Measurements from ENCODE around the gene CTNNA1.

DNA sequence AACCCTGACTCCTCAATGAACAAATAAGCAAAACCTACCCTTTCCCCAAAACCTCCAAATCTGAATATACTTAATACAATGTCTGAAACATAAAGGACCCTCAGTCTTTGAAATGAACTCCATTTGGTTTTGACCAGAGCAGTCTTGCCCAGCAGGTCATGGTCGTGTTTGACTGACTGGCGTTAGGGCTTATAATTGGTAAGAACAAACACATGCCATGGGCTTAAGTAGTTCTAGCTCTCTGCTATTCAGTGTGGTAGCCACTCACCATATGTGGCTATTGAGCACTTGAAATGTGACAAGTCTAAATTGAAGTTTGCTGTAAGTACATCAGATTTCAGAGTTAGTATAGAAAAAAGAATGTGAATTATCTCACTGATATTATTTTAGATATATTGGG, 79.9 kb downstream of the CTNNA1 start:
- TF ChIP-seq, protein P1, sequence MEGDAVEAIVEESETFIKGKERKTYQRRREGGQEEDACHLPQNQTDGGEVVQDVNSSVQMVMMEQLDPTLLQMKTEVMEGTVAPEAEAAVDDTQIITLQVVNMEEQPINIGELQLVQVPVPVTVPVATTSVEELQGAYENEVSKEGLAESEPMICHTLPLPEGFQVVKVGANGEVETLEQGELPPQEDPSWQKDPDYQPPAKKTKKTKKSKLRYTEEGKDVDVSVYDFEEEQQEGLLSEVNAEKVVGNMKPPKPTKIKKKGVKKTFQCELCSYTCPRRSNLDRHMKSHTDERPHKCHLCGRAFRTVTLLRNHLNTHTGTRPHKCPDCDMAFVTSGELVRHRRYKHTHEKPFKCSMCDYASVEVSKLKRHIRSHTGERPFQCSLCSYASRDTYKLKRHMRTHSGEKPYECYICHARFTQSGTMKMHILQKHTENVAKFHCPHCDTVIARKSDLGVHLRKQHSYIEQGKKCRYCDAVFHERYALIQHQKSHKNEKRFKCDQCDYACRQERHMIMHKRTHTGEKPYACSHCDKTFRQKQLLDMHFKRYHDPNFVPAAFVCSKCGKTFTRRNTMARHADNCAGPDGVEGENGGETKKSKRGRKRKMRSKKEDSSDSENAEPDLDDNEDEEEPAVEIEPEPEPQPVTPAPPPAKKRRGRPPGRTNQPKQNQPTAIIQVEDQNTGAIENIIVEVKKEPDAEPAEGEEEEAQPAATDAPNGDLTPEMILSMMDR (conservative IDR thresholded peaks at IDR 0.05; ENCODE audit: low read depth, low read length), result no peak
- TF ChIP-seq EZH2 (IDR thresholded peaks at IDR 0.05; ENCODE audit: low read length, unreplicated experiment) (no peak), EZH2phosphoT487 (IDR thresholded peaks at IDR 0.05; ENCODE audit: borderline replicate concordance, low read length) (no peak)

Measured in PC-3 (cell line).